Progenitor cell of endocrine pancreas (in vitro differentiated cells): ENCODE results near the gene MINAR2. TPM values are rescaled to one million over a fixed set of nuclear protein-coding genes. Genes with fewer than 3 reads are reported as not detected.

Experiments used
- DNase-seq: peaks from one replicate; pipeline ENCODE4 v3.0.0; 2021; ENCODE audit warnings: low spot score; ENCODE audit not compliant: unreplicated experiment
- H3K27ac Mint-ChIP-seq: 2 replicates; pipeline ENCODE4 v1.8.0; 2021; ENCODE audit warnings: mild to moderate bottlenecking, moderate library complexity, mixed read lengths
- H3K27me3 Mint-ChIP-seq: 2 replicates; pipeline ENCODE4 v1.8.0; 2021; ENCODE audit warnings: mixed read lengths
- H3K36me3 Mint-ChIP-seq: 2 replicates; pipeline ENCODE4 v1.8.0; 2022; ENCODE audit warnings: mixed read lengths; ENCODE audit not compliant: insufficient read depth
- H3K4me1 Mint-ChIP-seq: 2 replicates; pipeline ENCODE4 v1.8.0; 2021; ENCODE audit warnings: low read depth, mixed read lengths
- H3K4me3 Mint-ChIP-seq: 2 replicates; pipeline ENCODE4 v1.8.0; 2021; ENCODE audit warnings: low read depth, mild to moderate bottlenecking, moderate library complexity, mixed read lengths
- H3K9me3 Mint-ChIP-seq: 2 replicates; pipeline ENCODE4 v1.8.0; 2021; ENCODE audit warnings: low read depth, mixed read lengths
- total RNA-seq: library from RNA; stranded (reverse); gene quantifications from 2 replicates; pipeline ENCODE4 v1.2.1, GENCODE V29; 2021
- TF ChIP-seq, protein P1 (sequence below): fragments of 200-600 bp; sonication (generic); IDR thresholded peaks from one replicate; pipeline ENCODE4 v1.5.0; 2021; ENCODE audit warnings: antibody characterized with exemption, mild to moderate bottlenecking; ENCODE audit not compliant: unreplicated experiment

Gene MINAR2
- total RNA-seq, 1 donor from 2014 or later = 0.24 TPM

DNA sequence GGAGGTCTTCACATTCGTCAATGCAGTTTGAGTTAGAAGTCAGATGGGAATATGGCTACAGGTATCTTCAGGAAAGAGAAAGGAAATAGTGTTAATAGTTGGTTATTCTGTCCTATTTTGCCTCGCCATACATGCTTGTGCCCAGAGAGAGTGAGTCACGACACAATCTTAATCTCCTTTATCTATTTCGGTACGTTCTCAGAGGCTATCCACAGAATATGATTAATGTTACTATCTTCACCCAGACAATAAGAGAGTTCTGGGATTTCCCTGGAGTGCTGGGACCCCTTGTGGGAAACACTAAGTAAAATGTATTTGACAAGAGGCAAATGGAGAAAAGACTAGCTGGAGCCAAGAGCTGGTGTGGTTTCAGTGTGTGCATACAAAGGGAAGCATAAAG is 25.5 kb downstream of the MINAR2 start:
- Mint-ChIP-seq H3K4me3 (no peak overlapping the region), H3K27me3 (peaks cover 4% of the 10 kb centered on the region), H3K4me1 (no peaks in the 10 kb centered on the region), H3K27ac (no peak overlapping the region), H3K9me3 (no peaks in the 10 kb centered on the region), H3K36me3 (no peaks in the 10 kb centered on the region)
- TF ChIP-seq, protein P1, sequence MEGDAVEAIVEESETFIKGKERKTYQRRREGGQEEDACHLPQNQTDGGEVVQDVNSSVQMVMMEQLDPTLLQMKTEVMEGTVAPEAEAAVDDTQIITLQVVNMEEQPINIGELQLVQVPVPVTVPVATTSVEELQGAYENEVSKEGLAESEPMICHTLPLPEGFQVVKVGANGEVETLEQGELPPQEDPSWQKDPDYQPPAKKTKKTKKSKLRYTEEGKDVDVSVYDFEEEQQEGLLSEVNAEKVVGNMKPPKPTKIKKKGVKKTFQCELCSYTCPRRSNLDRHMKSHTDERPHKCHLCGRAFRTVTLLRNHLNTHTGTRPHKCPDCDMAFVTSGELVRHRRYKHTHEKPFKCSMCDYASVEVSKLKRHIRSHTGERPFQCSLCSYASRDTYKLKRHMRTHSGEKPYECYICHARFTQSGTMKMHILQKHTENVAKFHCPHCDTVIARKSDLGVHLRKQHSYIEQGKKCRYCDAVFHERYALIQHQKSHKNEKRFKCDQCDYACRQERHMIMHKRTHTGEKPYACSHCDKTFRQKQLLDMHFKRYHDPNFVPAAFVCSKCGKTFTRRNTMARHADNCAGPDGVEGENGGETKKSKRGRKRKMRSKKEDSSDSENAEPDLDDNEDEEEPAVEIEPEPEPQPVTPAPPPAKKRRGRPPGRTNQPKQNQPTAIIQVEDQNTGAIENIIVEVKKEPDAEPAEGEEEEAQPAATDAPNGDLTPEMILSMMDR = no peak
- no peak for DNase-seq

DNA sequence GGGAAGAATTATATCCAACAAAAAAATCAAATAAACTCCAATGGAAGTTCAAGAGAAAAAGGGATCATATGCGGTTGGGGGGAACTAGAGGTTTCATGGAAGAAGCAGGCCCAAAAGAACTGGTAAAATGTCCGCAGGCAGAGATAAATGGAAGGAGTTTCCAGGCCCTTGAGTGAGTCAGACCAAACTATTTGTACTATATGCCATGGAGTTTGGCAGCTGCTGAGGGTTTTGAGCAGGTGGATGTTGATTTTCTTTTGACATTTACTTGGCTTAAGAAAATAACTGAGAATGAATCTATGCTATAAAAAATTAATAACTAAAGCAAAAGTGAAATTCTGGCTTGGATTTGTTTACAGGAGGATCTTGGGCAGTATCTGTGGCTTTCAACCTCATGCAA is 33.7 kb downstream of the MINAR2 start:
- Mint-ChIP-seq H3K27me3 (no peaks in the 10 kb centered on the region), H3K9me3 (no peaks in the 10 kb centered on the region), H3K27ac (no peak overlapping the region), H3K36me3 (no peaks in the 10 kb centered on the region), H3K4me3 (no peak overlapping the region), H3K4me1 (no peaks in the 10 kb centered on the region)
- no peak for DNase-seq
- TF ChIP-seq, protein P1 = no peak

DNA sequence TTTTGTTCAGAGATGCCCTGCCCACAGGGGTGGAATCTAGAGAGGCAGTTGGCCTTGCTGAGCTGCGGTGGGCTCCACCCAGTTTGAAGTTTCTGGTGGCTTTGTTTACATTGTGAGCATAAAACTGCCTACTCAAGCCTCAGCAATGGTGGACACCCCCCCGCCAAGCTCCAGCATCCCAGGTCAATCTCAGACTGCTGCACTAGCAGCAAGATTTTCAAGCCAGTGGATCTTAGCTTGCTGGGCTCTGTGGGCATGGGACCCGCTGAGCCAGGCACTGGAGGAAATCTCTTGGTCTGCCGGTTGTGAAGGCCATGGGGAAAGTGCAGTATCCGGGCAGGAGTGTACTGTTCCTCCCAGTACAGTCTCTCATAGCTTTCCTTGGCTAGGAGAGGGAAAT is 55.5 kb downstream of the MINAR2 start:
- H3K9me3 Mint-ChIP-seq = peaks cover 17% of the 10 kb centered on the region
- no peak overlapping the region for H3K4me3 Mint-ChIP-seq
- H3K27ac Mint-ChIP-seq = no peak overlapping the region

DNA sequence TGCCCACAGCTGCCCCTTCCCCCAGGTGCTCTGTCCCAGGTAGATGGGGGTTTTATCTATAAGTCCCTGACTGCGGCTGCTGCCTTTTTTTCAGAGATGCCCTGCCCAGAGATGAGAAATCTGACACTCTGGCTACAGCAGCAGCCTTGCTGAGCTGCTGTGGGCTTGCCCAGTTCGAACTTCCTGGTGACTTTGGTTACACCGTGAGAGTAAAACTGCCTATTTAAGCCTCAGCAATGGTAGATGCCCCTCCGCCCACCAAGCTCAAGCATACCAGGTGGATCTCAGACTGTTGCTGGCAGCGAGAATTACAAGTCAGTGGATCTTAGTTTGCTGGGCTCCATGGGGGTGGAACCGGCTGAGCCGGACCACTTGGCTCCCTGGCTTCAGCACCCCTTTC is 56.8 kb downstream of the MINAR2 start:
- H3K27ac Mint-ChIP-seq = no peak overlapping the region
- H3K27me3 Mint-ChIP-seq = no peaks in the 10 kb centered on the region
- peaks cover 10% of the 10 kb centered on the region for H3K9me3 Mint-ChIP-seq
- H3K4me1 Mint-ChIP-seq = no peaks in the 10 kb centered on the region
- DNase-seq = no peak
- TF ChIP-seq, protein P1 = no peak
- H3K4me3 Mint-ChIP-seq = no peak overlapping the region
- H3K36me3 Mint-ChIP-seq = no peaks in the 10 kb centered on the region

More for the DNA sequence above, 55.5 kb downstream of the MINAR2 start:
- TF ChIP-seq, protein P1 = no peak
- H3K4me1 Mint-ChIP-seq = no peaks in the 10 kb centered on the region
- DNase-seq = no peak
- H3K27me3 Mint-ChIP-seq = no peaks in the 10 kb centered on the region
- H3K36me3 Mint-ChIP-seq = peaks cover 1% of the 10 kb centered on the region

DNA sequence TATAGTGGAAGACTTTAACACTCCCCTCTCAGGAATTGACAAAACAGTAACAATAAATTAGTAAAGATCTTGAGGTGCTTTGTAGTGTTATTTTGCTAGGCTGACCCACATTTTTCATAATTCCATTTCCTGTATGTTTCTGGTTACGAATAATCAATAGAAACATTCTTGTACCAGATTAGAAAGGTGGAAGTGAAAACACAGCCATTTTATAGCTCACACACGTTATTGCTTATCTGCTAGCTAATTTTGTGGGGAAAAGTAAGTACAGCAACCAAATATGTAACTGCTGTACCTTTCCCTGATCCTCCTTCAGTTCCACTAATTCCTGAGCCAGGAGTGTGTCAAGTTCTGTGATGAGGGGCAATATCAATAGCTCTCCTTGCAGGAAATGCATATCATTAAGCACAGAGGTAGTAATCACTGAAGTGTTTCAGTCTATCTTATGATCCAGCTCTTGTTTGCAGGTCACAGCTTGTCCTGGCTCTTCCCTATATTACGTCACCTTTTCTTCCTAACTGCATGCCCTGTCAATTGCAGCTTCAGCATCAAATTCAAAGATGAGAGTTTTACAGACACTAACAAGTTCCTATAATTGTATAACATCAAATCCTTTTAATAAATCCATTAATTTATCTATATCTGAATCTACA is 59.4 kb downstream of the MINAR2 start:
- Mint-ChIP-seq H3K4me1 (no peaks in the 10 kb centered on the region), H3K4me3 (no peak overlapping the region), H3K36me3 (no peaks in the 10 kb centered on the region), H3K27ac (no peak overlapping the region), H3K9me3 (peaks cover 1% of the 10 kb centered on the region), H3K27me3 (no peaks in the 10 kb centered on the region)
- no peak for DNase-seq
- TF ChIP-seq, protein P1 = no peak

Other genes with a start within 250 kb of the MINAR2 start
- gene CHSY3, start 156.4 kb downstream of the MINAR2 start, total RNA-seq = 0.84 and 1.3 TPM in 2 replicates